Activated CD8-positive, alpha-beta memory T cell treated with anti-CD3 and anti-CD28 coated beads for 4 hours (primary cell): Measurements from ENCODE around the gene MAP3K13.
"Not testable (repeated sequence)": the region's sequence is repeated elsewhere in the genome, so short reads cannot be mapped to it uniquely, and the experiment has no call there.

ENCODE experiments used
- DNase-seq, 2 donors: peaks; one replicate each; pipeline ENCODE4 v3.0.0-alpha.2; 2020; ENCODE audit warnings: low read depth in 2 of 2

MAP3K13 gene

DNA sequence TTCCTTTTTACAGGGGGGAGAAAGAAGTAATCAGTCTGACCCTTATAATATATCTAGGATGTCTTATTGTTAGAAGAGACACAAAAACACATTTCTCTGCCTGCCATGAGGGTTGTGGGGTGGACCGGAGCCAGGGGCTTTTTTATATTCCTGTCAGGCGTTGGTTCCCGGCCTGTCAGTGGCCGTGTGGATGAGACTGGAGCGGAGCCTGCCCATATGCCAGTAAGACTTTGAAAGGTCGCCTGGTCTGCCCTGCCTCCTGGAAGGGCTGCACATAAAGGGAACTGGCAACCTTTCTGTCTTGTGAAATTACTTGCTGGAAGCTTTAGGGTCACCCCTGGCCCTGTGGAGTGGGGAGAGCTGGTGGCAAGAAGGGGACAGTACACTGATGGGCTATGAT is 34.7 kb downstream of the MAP3K13 start:
- DNase-seq = no peak

GRCh38 chr3:185399737-185400667 is 37.1 kb downstream of the MAP3K13 start:
- no peak for DNase-seq

DNA sequence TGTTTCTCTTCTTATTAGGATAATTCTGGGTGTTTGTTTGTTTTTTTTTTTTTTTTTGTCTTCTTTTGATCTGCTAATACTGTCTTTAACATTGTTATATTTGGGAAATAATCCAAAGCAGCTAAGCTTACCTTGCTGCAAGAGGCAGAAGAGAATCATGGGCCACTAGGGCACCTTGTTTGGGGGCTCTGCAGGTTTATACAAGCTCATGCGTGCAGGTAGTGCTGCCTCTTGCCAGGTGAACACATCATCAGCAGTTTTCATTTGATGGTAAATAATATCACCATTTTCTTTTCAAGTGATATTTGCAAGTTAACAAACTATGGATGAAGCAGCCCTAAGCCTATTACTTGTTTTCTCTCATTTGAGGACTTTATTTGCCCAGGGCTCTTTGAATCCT is 37.9 kb downstream of the MAP3K13 start:
- no peak for DNase-seq

DNA sequence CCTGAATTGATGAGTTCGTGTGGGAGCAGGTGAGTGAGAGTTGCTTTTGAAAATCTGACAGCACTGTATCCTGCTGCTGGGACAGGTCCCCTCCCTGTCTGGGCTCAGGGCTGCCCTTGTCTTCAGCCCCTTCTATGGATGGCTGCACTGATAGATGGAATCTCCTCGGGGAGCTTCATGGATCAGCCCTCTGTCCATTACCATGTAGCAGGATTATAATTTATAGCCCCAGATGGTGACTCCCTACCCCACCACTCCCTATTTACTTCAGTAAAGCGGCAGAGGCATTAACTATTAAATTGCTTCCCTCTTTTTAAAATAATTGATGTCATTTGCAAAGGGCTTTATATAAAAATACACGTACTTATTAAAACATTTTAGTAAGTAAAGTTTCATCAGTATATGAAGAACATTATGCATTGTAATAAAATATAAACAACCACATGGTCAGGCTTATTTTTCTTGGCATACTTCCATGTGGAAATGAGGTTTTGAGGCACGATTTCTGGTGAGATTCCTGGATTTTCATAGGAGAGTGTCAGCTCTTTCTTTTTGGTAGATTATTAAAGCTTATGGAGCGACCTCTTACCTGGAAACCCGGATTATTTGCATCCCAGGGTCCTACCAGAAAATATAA is 38.5 kb downstream of the MAP3K13 start:
- DNase-seq = no peak

GRCh38 chr3:185402561-185402960 is 39.6 kb downstream of the MAP3K13 start:
- DNase-seq = no peak

DNA sequence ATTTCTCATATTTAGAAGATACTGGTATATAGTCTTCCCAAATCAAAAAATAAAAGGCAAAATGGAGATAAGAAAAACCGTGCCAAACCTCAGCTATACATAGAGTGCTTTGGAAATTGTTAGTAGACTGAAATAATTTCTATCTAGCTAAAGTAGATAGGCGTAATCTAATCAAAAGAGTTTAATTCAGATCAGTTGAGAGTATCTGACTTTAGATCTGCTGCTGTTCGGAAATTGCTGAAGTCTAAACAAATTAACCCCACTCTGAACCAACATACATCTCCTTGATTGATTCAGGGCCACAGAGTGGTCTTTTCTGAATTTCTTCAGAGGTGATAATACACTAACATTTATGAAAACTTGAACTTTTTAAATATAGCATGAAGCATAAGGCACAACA is 40.1 kb downstream of the MAP3K13 start:
- no peak for DNase-seq

GRCh38 chr3:185405243-185405642 is 42.3 kb downstream of the MAP3K13 start:
- no peak for DNase-seq

DNA sequence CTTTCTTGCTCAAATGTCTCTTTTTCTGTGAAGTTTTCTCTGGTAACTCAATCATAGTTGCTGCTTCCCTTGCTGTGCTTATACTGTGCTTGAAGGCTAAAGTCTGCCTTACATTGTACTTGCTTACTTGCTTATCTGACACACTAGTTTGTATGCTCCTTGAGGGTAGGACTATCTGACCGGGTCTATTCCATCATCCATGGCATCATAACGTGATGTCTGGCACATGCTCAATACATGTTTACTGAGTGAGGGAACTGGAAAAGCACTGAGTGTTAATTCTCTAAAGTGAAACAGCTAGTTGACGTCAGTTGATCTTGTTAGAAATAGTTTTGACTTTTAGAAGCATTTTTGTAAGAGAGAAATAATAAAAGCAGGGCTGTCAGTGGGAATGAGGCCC is 42.7 kb downstream of the MAP3K13 start:
- no peak for DNase-seq

GRCh38 chr3:185406121-185406620 is 43.2 kb downstream of the MAP3K13 start:
- DNase-seq = no peak

- DNase-seq = no peak
Measured at GRCh38 chr3:185409957-185410356, 47.0 kb downstream of the MAP3K13 start.

DNA sequence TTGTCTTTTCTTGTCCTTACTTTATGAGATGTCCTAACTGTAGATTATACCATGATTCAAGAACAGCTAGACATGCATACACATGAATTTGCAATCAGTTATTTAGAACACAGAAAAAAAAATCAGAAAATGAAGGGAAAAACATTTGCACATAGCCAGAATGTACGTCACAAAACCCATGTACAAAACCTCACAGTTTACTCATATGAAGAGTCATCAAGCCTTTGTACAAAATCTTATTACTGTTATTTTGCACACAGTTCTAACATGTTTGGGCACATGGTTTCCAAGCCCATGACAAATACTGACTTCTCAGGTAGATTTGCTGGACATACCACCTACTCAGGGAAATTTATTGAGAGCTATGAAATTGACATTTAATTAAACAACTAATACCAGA is 48.2 kb downstream of the MAP3K13 start:
- no peak for DNase-seq

DNA sequence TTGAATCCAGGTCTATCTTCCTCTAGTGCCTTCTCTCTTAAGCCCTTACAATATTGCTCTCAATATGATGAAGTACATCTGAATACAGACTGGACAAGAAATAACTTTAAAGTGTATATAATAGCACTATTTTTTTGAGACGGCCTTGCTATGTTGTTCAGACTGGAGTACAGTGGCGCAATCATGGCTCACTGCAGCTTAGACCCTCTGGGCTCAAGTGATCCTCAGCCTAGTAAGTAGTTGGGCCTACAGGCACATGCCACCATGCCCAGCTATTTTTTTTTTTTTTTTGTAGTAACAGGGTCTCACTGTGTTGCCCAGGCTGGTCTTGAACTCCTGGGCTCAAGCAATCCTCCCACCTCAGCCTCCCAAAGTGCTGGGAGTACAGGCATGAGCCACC is 53.6 kb downstream of the MAP3K13 start:
- DNase-seq = no peak

DNA sequence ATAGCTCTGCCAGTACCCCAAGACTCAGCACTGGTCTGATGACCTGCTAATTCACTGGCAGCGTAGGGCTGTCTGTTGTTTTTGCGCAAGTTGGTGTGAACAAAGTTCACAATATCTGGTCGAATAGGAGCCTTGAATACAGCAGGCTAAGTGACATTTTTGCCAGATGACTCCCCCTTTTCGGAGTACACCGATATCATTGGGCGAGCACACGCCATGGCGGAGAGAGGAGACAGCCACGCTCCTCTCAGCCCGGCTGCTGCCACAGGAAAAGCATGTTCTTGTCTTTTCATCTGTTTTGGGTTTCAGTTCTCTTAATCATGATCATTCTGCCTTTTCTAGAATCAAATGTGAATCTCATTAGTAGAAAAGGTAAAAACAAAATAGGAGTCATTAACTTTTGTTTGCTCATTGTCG is 55.6 kb downstream of the MAP3K13 start:
- DNase-seq = not testable (repeated sequence)

- DNase-seq = no peak
Measured at GRCh38 chr3:185420762-185421161, 57.8 kb downstream of the MAP3K13 start.

GRCh38 chr3:185421577-185422232 is 58.8 kb downstream of the MAP3K13 start:
- DNase-seq = no peak

- DNase-seq = no peak
Measured at GRCh38 chr3:185422677-185423076, 59.7 kb downstream of the MAP3K13 start.

- no peak for DNase-seq
Measured at GRCh38 chr3:185423178-185423577, 60.2 kb downstream of the MAP3K13 start.

DNA sequence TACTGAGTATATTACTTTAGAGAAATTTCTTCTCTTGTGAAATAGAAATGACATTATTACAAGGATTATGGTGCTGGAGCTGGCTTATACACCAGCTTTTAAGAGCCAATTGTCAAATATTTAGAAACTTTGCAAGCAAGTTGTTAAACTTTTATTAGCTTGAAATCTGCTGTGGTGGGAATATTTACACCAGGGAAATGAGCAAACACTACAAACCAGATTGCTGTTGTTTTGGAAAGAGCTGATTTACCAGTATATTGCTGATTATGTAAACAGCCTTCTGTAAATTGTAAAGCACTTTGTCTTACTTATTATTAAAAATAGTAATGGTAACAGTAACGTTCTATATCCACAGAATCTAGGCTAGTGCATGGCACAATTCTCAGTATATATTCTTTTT is 61.5 kb downstream of the MAP3K13 start:
- no peak for DNase-seq

GRCh38 chr3:185430375-185430774 is 67.4 kb downstream of the MAP3K13 start:
- no peak for DNase-seq

DNA sequence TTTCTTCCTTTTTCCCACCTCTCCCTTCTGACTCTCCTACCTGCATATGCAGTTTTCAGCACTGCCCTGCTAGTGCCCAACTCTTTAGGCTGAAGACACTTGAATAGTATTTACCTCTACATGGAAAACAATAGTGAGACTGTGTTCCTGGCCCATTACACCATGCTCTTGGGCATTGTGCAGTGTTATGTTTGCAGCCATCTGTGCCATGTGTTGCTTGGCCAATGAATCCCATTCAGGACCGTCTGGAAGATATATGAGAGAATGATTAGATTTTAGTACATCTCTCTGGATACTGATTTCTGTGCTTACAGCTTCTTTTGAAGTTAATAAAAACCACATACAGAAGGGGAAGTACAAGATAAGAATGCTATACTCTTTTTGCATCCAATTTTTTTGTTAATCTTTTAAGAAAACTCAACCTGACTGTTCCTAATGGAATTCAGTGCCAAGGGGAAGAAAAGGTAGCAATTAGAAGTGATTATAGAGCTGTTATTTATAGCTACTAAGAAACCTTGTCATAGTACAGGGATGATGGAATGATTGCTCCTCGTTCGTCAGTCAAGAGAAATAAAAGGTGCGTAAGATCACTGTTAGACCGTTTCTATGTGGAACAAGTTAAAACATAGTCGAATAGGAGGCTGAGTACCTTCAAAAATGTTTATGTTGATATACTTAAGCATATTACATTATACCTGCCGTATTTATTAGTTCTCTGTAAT is 77.0 kb downstream of the MAP3K13 start:
- no peak for DNase-seq

GRCh38 chr3:185442031-185442430 is 79.1 kb downstream of the MAP3K13 start:
- no peak for DNase-seq

DNA sequence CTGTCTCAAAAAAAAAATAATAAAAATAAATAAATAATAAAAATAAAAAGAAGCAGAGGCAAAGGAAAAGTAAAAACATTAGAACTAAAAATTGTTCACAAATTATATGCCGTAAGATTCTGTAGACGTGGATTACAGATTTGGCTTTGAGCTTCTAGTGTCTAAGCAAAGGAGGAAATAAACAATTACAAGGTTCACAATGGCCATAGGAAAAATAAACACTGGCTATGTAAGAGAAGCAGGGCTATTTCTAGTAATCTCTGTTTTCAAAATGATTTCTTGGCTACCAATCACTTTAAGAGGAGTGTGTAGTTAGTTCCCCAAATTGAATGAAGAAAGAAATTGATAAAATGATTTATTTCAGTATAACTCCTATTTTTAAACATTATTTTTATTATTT is 81.4 kb downstream of the MAP3K13 start:
- DNase-seq = no peak
